ENCODE data around the gene CHMP5.

Gene CHMP5

DNA sequence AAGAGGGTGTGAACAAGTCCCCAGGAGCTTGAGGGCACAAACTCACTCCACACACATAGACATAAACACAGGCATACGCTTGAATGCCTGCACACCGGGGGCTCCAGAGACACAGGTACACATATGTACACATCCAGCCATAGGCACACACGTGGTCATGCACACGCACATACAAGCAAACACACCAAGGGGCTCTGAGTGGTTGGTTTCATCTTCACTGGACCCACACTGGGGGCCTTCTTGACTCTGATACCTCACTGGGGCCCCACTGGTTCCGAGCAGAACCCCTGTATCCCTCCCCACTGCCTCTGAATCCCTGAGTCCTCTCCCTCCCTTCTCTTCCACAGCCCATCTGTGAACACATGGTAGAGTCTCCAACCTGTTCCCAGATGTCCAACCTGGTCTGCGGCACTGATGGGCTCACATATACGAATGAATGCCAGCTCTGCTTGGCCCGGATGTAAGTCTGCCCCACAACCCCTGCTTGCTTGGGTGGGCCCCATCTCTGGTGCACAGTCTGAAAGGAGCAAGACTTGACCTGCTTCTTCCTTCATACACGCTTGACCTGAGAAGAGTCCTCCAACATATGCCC is 18.5 kb upstream of the CHMP5 start:
- no peaks in the 10 kb centered on the region for H3K9me3 Mint-ChIP-seq
- TF ChIP-seq, protein P1, sequence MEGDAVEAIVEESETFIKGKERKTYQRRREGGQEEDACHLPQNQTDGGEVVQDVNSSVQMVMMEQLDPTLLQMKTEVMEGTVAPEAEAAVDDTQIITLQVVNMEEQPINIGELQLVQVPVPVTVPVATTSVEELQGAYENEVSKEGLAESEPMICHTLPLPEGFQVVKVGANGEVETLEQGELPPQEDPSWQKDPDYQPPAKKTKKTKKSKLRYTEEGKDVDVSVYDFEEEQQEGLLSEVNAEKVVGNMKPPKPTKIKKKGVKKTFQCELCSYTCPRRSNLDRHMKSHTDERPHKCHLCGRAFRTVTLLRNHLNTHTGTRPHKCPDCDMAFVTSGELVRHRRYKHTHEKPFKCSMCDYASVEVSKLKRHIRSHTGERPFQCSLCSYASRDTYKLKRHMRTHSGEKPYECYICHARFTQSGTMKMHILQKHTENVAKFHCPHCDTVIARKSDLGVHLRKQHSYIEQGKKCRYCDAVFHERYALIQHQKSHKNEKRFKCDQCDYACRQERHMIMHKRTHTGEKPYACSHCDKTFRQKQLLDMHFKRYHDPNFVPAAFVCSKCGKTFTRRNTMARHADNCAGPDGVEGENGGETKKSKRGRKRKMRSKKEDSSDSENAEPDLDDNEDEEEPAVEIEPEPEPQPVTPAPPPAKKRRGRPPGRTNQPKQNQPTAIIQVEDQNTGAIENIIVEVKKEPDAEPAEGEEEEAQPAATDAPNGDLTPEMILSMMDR (IDR thresholded peaks at IDR 0.05; ENCODE audit: unreplicated experiment in 3 of 3) = no peak
- no peaks in the 10 kb centered on the region for H3K4me1 Mint-ChIP-seq
- peaks cover 11% of the 10 kb centered on the region for H3K36me3 Mint-ChIP-seq (ENCODE audit: low read depth)
- no peak overlapping the region for H3K27ac Mint-ChIP-seq
- no peak overlapping the region for H3K4me3 Mint-ChIP-seq
- no peaks in the 10 kb centered on the region for H3K27me3 Mint-ChIP-seq (ENCODE audit: low read depth)

DNA sequence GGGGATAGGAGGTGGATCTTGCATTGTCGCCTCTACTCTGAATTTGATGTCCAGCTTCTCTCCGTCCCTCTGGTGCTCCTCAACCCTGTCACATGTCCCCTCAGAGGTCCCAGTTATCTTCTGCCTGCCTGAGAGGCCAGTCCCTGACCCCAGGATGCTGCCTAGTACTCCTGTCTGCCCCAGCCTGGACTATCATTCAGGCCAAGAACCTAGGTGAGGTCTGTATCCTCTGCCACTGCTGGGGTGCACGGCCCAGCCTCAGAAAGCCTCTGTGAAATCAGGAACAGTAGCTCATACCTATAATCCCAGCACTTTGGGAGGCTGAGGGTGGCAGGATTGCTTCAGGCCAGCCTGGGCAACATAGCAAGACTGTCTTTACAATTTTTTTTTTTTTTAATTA is 16.2 kb upstream of the CHMP5 start:
- no peak overlapping the region for H3K4me3 Mint-ChIP-seq
- H3K27me3 Mint-ChIP-seq (ENCODE audit: low read depth) = no peaks in the 10 kb centered on the region
- peaks cover 23% of the 10 kb centered on the region for H3K36me3 Mint-ChIP-seq (ENCODE audit: low read depth)
- no peak overlapping the region for H3K27ac Mint-ChIP-seq
- no peaks in the 10 kb centered on the region for H3K9me3 Mint-ChIP-seq
- no peaks in the 10 kb centered on the region for H3K4me1 Mint-ChIP-seq
- TF ChIP-seq, protein P1 (IDR thresholded peaks at IDR 0.05; ENCODE audit: unreplicated experiment in 3 of 3) = no peak

DNA sequence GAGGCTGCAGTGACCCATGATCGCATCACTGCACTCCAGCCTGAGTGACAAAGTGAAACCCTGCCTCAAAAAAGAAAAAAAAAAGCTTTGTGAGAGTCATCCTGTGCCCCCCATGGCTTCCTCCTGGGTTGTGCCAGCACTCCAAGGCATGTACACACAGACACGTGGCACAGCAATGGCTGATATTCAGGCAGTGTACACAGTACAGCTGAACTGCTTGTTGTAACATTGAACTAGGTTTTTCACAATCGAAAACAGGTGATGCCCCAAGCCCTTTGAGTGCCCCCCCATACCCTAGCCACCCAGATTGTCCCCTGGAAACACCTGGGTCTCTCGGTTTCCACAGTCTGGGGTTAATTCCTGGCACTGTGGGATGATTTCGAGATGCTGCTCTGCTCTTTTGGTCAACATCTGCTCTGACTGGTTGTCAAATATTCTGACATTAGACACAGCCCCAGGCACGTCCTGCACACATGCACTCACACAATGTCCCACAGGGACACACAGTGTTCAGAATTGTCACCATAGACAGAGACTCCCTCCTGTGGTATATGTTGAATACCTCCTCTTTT is 15.7 kb upstream of the CHMP5 start:
- TF ChIP-seq, protein P1 (IDR thresholded peaks at IDR 0.05; ENCODE audit: unreplicated experiment in 3 of 3) = no peak
- peaks cover 23% of the 10 kb centered on the region for H3K36me3 Mint-ChIP-seq (ENCODE audit: low read depth)
- no peaks in the 10 kb centered on the region for H3K27me3 Mint-ChIP-seq (ENCODE audit: low read depth)
- no peak overlapping the region for H3K4me3 Mint-ChIP-seq
- no peaks in the 10 kb centered on the region for H3K4me1 Mint-ChIP-seq
- H3K9me3 Mint-ChIP-seq = no peaks in the 10 kb centered on the region
- H3K27ac Mint-ChIP-seq = no peak overlapping the region

DNA sequence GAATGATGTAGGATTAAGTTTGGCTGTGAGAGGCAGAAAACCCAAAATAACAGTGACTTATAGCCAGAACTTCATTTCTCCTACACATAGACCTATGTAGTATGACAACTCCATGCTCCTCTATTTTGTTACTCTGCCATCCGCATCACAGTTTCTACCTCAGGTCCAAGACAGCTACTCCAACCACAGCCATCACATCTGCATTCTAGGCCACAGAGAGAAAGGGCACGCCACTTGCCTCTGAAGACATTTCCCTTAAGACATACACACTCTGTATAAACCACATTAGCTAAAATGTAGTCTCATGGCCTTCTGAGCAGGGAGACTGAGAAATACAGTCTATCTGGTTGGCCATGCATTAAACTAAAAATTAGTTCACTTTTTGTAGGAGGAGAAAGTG is 14.9 kb upstream of the CHMP5 start:
- no peak overlapping the region for H3K4me3 Mint-ChIP-seq
- H3K27ac Mint-ChIP-seq = no peak overlapping the region
- H3K9me3 Mint-ChIP-seq = no peaks in the 10 kb centered on the region
- H3K27me3 Mint-ChIP-seq (ENCODE audit: low read depth) = no peaks in the 10 kb centered on the region
- H3K36me3 Mint-ChIP-seq (ENCODE audit: low read depth) = peaks cover 31% of the 10 kb centered on the region
- TF ChIP-seq, protein P1 (IDR thresholded peaks at IDR 0.05; ENCODE audit: unreplicated experiment in 3 of 3) = no peak
- no peaks in the 10 kb centered on the region for H3K4me1 Mint-ChIP-seq

DNA sequence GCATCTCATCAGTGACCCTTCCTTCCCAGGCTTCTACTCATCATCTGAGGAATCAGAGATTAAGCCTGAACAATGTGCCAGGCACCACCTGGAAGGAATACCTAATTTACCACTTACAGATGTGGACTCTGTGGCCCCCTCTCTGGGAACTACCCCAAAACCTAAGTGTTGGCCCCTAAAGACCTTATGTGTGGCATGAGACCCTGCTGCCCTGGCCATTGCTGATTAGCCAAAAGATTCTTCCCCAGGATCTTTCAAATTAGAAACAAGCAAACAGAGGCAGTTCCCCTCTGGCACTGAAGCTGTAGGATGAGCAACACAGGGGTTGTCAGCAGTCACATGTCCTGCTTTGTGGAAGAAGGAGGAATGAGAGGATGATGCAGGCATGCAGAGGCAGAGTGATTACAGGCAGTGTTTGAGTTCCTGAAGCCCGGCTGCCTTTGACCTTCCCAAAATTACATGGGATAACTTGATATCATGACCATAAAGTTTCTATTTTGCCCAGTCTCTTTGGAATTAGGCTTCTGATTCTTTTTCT is 14.3 kb upstream of the CHMP5 start:
- Mint-ChIP-seq H3K27ac (no peak overlapping the region), H3K36me3 (ENCODE audit: low read depth) (peaks cover 34% of the 10 kb centered on the region), H3K9me3 (no peaks in the 10 kb centered on the region), H3K4me3 (no peak overlapping the region), H3K4me1 (no peaks in the 10 kb centered on the region), H3K27me3 (ENCODE audit: low read depth) (no peaks in the 10 kb centered on the region)
- TF ChIP-seq, protein P1 (IDR thresholded peaks at IDR 0.05; ENCODE audit: unreplicated experiment in 3 of 3) = no peak

DNA sequence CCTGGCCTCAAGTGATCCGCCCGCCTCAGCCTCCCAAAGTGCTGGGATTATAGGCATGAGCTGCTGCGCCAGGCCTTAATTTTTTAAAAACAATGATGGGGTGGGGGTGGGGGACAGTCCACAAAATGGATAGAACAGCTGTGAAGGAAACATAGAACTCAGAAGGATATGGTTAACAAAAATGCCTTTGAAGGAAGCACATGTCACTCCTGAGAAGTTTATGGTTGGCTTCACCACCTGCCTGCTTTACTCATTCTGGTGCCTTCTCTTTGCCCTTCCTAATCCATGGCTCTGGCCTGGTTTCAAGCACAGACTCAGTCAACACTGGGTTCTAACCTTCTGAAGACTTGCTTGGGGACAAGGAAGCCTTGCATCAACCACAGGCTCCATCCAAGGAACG is 10.6 kb upstream of the CHMP5 start:
- Mint-ChIP-seq H3K9me3 (no peaks in the 10 kb centered on the region), H3K36me3 (ENCODE audit: low read depth) (peaks cover 43% of the 10 kb centered on the region), H3K27ac (no peak overlapping the region), H3K4me1 (no peaks in the 10 kb centered on the region), H3K27me3 (ENCODE audit: low read depth) (no peaks in the 10 kb centered on the region), H3K4me3 (no peak overlapping the region)
- TF ChIP-seq, protein P1 (IDR thresholded peaks at IDR 0.05; ENCODE audit: unreplicated experiment in 3 of 3) = no peak
